Activated CD4-positive, alpha-beta T cell treated with anti-CD3 and anti-CD28 coated beads, Interleukin-2, amount 50 U/mL, for 1 hour (primary cell): ENCODE measurements around the gene MACROD2.

Experiments
- DNase-seq: peaks from one replicate; pipeline ENCODE4 v3.0.0-alpha.2; 2020

Gene MACROD2

DNA sequence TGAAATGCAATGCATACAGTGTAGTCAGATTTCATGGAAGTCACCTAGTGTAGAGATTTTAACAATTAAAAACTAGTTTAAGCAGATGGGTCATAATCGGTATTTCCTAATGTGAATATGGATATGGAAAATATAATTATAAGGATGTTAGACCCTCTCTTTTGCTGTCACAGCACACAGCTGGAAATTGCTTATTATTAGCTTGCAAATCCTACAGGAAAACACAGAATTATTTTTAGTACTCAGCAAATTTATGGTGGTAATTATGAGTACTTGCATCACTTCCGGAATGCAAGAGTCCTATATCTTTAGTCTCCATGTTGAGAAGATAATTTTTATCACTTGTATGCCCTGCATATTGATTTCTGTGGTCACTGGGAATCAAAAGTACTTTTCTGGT is 1584.4 kb downstream of the MACROD2 start:
- DNase-seq, result no peak

DNA sequence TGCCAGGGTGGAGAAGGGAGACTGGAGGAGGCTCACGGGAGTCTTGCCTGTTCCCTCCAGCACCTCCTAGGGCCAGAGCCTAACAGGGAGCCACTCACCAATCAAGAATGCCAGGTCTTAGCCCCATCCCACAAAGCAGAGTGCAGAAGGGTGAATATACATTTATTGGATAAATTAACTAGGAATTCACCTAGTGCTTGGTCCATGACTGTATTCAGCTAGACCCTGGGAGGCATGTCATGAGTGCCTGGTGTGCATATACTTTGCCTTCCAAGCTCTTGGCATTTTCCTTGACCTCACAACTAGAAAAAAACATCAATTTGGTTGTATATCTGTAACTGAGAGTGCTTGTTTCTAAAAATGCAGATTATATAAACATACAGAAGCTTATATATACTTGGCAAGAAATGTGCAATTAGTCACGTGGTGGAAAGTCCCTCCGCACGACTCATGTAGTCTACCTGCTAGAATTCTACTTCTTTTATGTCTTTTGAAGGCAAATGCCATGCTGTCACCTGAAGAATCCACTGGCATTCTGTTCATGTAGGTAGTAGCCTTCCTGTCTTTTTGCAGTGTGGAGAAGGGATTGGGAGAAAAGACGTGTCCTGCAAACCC is 1586.9 kb downstream of the MACROD2 start:
- DNase-seq, result no peak

DNA sequence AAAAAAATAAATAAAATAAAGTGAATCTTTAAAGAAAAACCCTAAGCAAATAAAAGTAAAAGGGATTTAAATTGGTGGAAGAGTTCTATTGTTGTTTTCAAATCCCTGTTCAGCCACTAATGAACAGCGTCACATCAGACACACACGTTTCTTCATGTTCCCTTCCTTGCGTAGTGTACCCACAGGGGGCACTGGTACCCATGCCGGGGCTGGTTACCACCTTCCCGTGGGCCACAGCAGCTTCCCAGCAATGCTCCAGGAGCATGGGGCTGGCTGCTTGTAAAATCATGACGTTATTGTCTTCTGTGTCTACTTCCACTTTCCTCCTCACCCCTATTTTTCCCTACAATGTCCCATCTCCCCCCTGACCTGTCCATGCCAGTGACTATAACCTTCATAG is 1589.2 kb downstream of the MACROD2 start:
- DNase-seq, result no peak

DNA sequence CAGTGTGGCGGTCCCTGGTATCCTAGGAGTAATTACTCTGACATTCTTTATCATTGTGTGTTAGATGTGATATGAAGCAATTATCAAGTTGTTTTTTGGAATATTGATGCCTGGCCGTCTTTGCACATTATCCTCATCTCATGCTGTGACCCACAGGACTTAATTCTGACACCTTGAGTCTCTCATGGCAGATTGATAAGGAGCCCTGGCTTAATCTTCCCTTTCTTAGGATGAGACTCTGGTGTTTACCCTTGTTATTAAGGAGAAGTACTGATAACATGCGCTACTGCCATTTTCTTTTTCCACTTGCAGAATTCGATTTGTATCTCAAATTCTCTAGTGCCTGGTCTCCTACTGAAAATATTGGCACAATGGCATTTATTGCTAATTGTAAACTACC is 1597.8 kb downstream of the MACROD2 start:
- no peak for DNase-seq

DNA sequence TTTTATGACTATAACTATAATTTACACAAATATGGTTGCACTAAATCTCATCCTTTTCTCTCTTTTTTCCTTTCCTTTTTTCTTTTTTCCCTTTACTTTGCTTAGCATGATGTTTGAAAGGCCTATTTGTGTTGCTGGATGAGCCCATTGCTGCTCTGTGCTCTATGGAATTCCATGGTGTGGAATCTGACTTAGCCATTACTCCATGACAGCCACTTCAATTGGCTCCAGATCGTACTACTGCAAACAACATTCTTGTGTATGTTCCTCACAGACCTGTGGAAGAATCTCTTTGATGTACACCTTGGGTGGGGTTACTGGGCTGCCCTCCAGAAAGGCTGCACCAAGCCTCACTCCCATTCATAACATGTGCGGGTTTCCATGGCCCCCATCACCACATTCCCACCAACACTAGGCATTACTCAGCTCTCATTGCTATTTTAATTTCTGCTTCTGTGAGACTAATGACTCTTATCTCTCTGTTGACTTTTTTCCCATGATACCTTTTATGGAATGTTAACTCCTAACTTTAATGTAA is 1598.9 kb downstream of the MACROD2 start:
- no peak for DNase-seq

DNA sequence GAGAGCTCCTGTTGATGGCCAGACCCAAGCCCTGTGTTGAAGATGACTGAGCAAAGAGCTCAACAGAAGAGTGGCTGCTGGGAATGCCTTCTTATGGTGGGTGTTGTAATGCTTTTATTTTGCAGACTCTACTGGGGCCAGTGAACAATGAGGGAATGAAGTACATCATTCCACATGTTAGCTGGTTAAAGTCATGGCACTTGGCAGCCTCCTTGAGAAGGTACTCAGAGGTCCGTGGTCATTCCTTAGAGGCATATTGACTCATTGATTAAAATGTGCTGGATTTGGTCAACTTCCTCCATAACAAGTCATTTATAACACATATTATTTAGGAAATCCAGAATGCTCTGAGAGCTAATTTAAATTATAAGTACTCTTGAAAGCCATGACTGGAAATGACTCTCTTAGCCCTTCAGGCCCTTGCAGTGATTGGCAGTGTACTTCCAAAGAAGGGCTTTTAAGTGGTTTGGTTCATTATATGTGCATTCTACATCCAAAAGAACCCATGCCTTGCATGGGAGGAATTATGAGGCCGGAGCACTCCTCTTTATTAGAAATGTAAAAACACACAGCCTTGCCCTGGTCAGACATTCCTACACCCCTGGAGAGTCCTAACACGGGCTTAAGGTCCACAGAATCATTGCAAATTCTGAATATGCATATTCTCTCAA is 1601.0 kb downstream of the MACROD2 start:
- DNase-seq, result no peak

DNA sequence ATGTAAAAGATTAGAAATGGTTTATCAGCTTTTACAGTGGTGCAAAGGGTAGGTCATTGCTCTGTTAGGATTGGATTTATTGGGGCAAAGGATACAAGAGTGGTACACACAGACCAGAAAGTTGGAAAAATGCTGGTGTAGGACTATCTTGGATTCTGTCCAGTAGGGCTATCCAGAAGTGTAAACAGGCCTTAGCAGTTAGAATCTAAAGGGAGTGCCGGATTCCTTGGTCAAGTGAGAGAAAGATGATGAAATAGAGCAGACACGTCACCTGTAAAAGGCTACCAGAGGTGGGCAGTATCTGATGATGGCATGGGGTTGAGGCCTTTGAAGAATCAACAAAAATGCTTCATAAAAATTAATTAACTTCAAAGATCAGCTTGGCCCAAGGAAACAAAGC is 1602.0 kb downstream of the MACROD2 start:
- no peak for DNase-seq

DNA sequence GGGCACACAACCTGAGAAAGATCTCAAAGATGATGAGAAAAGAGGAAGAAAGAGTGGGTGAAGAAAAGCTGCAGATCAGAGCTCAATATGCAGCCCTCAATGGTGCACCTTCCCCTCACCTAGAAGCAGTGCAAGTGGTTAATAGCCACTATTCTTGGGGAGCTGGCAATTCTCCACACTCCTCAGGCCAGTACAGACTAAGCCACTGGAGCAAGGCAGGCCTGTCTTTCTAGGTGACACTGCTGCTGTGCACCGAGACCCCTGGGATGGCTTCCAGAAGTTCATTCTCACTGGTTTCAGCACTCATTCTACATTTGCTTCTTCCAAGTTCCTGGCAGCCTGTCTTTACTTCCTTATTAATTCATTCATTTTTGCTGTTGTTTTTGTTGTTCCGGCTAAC is 1604.6 kb downstream of the MACROD2 start:
- DNase-seq, result no peak

DNA sequence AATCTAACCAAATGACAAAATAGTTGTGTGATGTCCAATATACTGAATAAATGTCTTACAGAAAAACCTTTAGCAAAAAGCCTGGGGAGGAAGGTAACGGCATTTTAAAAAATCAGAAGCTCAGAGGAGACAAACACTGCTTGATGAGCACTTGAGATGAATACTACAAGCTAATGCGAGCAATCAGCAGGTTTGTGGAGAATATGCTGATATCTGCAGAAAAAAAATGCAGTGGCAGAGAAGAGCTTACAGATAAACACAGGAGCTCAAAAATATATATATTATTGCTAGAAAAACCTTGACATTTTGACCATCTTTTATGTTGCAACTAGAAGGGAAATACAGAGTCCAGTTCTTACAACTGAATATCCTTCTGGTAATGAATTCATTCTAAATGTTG is 1605.2 kb downstream of the MACROD2 start:
- no peak for DNase-seq

DNA sequence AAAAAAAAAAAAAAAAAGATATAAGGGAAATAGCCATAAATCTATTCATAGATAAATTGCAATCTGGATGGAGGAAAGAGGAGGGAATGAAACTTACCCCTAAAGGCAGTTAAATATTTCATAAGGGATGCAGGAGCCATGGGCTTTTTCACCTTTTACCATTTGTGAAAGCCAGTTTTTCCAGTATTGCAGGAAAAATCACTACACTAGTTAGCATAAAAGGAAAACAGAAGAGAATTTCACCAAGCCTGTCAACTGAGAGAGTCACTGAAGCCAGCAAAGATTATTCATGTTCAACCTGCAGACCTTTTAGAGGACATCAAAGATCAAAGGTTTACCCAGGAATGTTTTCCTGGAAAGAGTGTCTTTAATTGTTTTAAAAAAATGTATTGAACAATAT is 1608.2 kb downstream of the MACROD2 start:
- no peak for DNase-seq

DNA sequence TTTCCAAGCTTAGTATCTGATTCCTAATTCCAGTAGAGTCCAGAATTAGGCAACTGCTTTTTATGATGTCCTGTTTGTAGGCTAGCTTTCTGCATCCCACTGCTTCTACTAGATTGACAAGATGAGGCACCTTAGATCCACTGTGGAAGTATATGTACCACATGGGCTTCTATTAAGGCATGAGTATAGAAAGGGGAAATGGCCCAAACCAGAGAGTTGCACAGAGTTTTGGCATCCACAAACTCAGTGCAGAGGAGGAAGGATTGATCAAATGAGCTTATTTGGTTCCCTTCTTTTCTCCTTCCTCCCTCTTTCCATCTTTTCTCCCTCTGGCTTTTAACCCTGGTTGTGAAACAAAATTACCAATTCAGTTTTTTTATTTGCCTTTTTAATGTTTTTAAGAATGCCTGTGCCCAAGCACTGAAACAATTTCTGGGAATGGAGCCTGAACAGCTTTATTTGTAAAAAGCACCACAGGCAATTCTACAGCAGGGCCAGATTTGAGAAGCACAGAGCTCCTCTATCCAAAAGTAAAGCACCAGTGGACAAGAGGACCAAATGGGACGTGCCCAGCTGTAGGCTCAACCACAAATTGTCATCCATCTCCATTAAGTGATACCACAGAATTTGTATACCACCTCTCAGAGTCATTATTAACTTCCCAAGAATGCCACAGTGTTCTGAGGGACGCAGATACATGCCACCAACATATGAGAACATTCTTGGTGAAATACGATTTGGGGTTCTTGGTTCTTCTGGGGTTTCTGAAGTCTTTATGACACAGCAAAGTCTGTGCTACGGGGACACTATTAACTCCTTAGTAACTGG is 1608.9 kb downstream of the MACROD2 start:
- no peak for DNase-seq

DNA sequence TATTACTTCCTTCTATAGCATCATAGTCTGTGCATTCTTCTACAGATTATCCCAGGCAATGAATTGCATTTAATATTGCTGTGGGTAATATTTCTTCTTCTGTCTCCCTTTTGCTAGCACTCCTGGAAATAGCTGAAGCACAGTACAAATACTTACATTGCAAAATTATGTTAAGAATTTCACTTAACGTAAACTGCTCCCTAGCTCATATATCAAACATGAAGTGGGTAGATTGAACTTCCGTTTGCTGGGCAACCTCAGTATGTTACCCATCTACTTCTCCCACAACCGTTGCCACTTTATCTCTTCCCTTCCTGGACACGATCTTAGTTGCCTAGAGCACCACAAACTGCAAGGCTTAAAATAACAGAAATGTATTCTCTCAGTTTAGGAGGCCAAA is 1614.6 kb downstream of the MACROD2 start:
- no peak for DNase-seq

DNA sequence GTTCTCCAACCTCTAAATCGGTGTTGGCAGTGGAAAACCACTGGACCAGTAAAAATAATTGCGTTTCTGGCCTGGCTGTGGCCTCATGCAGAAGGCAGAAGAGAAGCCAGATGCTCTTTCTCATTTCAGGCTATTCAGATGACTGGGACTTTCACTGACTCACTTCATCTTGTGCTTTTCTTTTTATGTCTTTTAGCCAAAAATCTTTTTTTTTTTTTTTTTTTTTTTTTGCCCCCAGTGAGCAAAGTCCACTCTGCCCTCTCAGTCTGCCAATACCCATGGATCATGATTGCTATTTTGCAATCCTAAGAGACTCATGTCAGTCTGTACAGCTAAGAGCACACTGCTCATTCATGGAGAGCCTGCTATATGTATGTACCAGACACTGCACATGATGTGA is 1615.5 kb downstream of the MACROD2 start:
- DNase-seq, result no peak

DNA sequence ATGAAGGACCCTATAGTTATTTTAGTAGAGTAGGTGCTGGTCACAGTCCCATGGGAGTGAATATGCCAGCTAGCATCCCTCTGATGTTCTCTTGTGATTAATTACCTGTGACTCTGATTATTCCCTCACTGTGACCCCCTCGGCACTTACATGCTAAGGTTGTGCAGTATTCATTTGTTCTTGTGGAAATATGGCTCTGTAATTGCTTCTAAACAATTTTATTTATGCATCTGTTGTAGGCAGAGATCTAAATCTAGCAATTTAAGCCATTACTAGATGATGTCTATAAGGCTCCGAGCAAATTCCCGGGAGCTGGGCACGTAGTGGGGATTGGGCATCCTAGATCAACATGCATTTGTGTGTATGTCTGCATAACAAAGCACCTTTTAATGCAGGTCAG is 1616.2 kb downstream of the MACROD2 start:
- DNase-seq, result no peak

DNA sequence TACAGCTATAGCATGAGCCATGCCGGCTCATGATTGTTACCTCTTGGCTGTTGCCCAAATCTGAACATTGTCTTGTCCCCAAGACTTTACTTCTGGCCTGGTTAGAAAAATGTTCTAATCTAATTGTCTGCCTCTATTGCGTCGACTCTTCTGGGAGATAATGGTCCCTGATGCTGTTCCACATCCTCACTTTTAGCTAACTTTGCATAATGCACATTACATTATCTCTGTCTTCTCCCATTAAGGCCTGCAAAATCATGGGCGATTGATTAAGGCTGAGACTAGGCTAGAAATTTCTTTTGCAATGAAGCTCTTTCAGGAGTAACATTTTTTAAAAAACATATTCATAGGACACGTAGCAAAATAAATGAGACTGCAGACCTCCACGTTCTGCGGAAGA is 1616.9 kb downstream of the MACROD2 start:
- DNase-seq, result no peak

DNA sequence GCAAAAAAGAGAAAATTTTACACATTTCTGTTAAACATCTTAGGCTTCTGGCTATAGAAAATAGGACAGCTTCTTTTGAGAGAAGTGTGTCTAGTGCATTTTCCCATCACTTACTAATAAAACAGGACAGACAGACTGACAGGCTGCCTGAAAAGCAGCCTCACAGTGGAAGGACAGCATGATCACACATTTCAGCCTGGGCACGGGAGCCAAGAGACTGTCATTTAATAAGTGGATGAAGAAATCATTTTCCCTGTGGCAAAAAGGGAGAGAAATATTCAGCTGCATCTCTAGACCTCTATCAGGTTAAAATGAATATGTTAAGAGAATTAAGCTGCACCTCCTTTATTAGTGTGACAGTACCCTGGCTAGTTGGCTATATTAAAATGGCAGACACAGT is 1617.5 kb downstream of the MACROD2 start:
- DNase-seq, result no peak

DNA sequence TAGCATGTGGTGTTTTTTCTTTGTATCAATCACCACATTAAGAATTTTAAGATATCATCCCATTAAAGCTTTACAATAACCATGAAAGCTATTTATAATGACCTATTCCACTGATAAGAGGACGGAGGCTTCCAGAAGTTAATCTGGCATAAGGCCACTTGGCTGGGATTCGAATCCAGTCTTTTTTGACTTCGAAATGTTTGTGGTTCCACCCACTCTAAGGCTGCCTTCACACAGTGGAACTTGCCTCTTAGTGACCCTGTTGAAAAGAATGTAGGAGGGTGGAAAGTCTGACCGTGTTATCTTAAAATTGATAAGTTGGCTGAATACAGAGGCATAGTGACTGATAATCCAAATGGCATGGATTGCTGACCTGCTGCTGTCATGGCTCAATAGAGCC is 1618.2 kb downstream of the MACROD2 start:
- no peak for DNase-seq

DNA sequence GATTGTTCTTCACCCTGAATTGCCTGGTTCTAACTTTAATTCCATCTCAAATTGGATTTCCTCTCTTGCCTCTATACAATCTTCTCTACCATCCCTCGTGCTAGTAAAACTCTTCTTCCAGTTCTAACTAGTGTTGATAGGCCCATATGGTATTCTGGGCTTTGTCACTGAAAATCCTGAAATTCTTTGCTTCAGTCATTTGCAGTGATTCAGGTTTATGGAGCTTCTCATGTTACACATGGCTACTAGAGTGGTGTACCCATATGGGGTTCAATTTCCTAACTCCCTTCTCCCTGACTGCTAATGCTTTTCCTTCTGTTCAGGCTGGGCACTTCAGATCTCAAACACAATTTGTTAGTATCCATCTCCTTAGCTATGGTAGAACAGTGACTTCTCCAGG is 1621.3 kb downstream of the MACROD2 start:
- no peak for DNase-seq

DNA sequence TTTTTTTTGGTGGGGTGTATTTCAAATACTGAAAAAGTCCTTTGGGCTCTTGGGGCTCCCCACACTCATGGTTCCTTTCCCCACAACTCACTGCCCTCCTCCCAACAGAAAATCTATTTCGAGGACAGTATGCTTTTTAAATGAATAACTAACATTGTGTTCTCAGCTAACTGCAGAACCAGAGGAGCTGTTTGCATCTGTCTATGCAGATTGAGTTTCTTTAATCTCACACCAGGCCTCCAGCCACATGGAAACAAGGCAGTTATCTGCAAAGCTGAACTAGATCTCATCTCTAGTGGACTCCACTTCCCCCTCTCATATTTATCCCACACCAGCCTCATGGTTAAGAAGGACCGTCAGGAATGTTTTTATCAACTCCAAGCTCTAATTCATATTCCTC is 1622.8 kb downstream of the MACROD2 start:
- DNase-seq, result no peak

DNA sequence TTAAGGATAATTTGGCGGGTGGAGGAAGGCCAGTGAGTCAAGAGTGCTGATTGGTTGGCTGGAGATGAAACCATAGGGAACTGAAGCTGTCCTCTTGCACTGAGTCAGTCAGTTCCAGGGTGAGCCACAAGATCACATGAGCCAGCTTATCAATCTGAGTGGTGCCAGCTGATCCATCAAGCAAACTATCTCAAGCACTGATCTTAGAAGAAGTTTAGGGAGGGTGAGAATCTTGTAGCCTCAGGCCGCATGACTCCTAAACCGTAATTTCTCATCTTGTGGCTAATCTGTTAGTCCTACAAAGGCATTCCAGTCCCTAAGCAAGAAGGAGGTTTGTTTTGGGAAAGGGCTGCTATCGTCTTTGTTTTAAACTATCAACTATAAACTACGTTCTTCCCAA is 1623.6 kb downstream of the MACROD2 start:
- no peak for DNase-seq

DNA sequence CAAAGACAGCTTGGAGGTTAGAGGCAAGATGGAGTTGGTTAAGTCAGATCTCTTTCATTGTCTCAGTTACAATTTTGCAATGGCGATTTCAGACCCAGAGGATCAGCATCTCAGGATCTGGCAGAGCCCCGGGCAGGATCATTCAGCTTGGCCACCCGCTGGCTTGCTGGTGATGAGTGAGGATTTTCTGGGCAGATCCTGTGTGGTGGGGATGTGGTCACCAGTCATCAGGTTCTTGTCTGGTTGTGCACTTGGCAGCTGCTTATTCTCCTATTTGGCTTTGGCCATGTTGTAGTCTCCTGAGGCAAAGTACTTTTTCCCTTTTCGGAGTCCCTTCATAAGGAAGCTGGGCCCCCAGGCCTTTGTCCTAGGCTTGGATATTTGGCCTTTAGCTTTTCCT is 1624.0 kb downstream of the MACROD2 start:
- DNase-seq, result no peak

DNA sequence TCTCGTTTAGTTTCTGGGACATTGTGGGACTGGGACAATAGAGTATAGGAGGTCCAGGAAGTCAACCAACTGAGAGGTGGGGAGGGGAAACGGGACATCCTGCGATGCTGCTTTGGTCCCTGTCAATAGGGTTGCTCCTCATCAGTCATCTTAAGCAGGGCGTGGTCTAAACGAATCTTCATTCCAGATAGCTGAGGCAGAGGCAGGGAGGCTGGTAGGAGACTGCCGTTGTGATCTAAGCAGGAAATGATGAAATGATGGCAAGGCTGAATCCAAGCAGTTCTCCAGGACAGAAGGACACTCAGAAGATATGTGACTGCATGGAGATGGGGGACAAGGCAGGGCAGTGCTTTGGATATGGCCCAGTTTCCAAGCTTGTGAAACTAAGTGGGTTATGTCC is 1624.5 kb downstream of the MACROD2 start:
- DNase-seq, result no peak

DNA sequence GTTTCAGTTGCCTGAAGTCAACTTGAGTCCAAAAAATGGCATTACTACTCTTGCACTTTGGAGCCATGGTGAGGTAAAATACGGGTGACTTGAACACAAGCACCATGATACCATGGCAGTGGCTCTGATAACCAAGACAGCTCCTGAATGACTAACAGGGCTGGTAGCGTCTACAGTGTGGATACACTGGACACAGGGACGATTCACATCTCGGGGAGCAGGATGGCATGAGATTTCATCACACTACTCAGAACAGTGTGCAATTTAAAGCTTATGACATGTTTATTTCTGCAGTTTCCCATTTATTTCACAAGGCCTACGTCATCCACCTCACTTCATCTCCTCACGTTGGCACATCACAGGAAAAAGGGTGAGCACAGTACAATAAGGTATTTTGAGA is 1627.1 kb downstream of the MACROD2 start:
- no peak for DNase-seq

DNA sequence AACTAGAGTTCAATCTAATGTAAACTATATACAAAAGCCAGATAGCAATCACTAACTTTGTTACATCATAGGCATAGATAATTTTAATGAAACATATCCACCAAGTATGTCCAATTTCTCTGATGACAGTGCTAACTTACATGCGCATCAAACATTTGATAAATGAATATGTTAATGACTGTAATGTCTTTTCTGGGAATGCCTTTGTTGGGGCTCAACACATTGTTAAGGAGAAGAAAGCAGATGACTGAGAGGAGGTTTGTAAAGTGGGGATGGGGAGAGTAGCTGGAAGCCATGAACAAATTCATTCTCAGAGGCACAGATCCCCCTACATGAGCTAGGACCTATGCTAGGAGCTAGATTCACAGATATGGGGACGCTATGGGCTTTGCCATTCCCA is 1627.9 kb downstream of the MACROD2 start:
- DNase-seq, result no peak
